ENCODE data around the gene TENT4A.

DNA sequence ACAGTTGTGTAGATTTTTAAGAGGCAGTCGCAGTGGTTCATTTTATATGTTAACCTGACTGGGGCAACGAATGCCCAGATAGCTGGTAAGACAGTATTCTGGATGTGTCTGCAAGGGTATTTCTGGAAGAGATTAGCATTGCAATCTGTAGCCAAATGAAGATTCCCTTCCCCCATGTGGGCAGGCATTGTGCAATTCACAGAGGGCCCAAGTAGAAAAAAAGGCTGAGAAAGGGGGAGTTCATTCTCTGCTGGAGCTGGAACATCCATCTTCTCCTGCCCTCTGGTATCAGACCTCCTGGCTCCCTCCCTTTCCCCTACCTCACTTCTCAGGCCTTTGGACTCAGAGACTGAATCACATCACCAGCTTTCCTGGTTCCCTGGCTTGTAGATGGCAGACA, 70.6 kb downstream of the TENT4A start:
- TF ChIP-seq POLR2A (IDR thresholded peaks at IDR 0.05; ENCODE audit: low read length): no peak
- no peak for TF ChIP-seq GATA1 (IDR thresholded peaks at IDR 0.05; ENCODE audit: low read depth, low read length)
